HL-60 (cell line): Measurements from ENCODE around the gene IZUMO1.

Experiments
- CTCF ChIP-seq: IDR thresholded peaks from one replicate; pipeline ENCODE4 v1.5.1; 2011; ENCODE audit warnings: low read length, control low read depth, inconsistent platforms; ENCODE audit not compliant: insufficient read depth
- REST ChIP-seq: IDR thresholded peaks from 2 replicates; pipeline ENCODE4 v1.6.1; 2012; ENCODE audit warnings: low read depth; ENCODE audit not compliant: insufficient replicate concordance

DNA sequence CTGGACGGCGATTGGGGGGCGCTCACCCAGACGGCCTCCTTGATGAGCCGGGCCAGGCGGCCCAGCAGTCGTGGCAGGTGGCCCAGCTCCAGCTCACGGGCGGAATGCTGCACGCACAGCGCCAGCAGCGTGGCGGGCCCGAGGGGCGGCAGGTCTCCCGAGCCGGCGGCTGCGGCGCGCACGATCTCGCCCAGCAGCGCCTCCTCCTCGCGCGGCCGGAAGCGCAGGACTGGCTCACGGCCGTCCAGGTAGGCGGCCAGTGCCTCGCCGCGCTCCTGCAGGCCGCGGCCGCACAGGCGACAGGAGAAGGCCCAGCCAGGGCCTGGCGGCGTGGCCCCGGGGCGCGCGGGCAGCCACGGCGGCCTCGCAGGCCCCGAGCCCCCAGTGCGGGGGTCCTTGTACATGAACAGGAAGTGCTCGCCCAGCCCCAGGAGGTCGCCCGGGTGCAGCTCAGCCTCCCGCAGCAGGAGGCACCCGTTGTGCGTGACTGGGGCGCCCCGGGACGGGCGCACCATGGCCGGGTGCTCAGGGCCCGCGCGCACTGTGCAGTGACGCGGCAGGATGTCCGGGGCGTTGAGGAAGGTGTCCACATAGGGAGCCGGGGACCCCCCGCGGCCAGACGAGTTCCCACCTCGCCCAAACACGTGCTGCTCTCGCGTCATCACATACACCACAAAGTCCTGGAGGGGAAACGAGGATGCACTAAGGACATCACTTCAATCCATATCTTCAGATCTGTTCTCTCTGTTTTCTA, 17.6 kb downstream of the IZUMO1 start:
- no peak for TF ChIP-seq CTCF
- no peak for TF ChIP-seq REST
